ENCODE data around the gene CTSW.

CTSW gene

GRCh38 chr11:65931773-65932557 lies 52.3 kb downstream of the CTSW start:
- Histone ChIP-seq H3K27me3 (replicated peaks; ENCODE audit: control insufficient read depth, insufficient read depth, low read length) (no peaks in the 10 kb centered on the region), H3K4me3 (replicated peaks; ENCODE audit: low read depth, low read length) (no peak overlapping the region), H3K36me3 (ENCODE audit: control insufficient read depth, insufficient read depth, low read length) (no peaks in the 10 kb centered on the region)
- peak; percentile 4 for TF ChIP-seq CTCF (IDR thresholded peaks at IDR 0.05; ENCODE audit: insufficient read depth, low read length, poor library complexity, severe bottlenecking)
- no peak for DNase-seq (ENCODE audit: extremely low read depth, insufficient read length)

- no peak for TF ChIP-seq CTCF (IDR thresholded peaks at IDR 0.05; ENCODE audit: insufficient read depth, low read length, poor library complexity, severe bottlenecking)
- Histone ChIP-seq H3K27me3 (replicated peaks; ENCODE audit: control insufficient read depth, insufficient read depth, low read length) (no peaks in the 10 kb centered on the region), H3K36me3 (ENCODE audit: control insufficient read depth, insufficient read depth, low read length) (no peaks in the 10 kb centered on the region), H3K4me3 (replicated peaks; ENCODE audit: low read depth, low read length) (no peak overlapping the region)
- DNase-seq (ENCODE audit: extremely low read depth, insufficient read length) = no peak
These were observed 52.9 kb downstream of the CTSW start for GRCh38 chr11:65932558-65932919.

Measured in GM06990 (cell line).